H1 (cell line): ENCODE results near the gene DYSF. TPM values are rescaled to one million over a fixed set of nuclear protein-coding genes. Genes with fewer than 3 reads are reported as not detected.

Source experiments
- CTCF ChIA-PET: fragments of 300-600 bp; sonication (Branson Sonifier 250); formaldehyde crosslinking; loops from one replicate; lab custom pipeline; 2021; ENCODE audit not compliant: partially characterized antibody; lab: Charles Lee
- POLR2A ChIA-PET: fragments of 300-600 bp; sonication (Branson Sonifier 250); formaldehyde crosslinking; loops from one replicate; lab custom pipeline; 2021; ENCODE audit warnings: inconsistent platforms; ENCODE audit not compliant: partially characterized antibody; lab: Charles Lee
- DNase-seq, 2 experiments: peaks; one replicate each; pipeline versions ENCODE4 v3.0.0 to v3.0.0-alpha.2; 2010 to 2022; ENCODE audit warnings: low spot score in 2 of 2, low read depth in 1 of 2, mixed read lengths in 1 of 2
- FAIRE-seq: peaks from 2 replicates; lab custom pipeline; 2011; peaks lifted over from hg19 to GRCh38; lab: Jason Lieb, UNC
- H2AFZ ChIP-seq: 2 replicates; pipeline ENCODE4 v1.8.1; 2012; ENCODE audit warnings: low read length, inconsistent platforms
- H2AK5ac ChIP-seq: 2 replicates; pipeline ENCODE4 v1.6.1; 2013; ENCODE audit warnings: low read depth, low read length
- H2BK120ac ChIP-seq: replicated peaks from 2 replicates; pipeline ENCODE3; 2013; ENCODE audit warnings: low read depth, low read length, inconsistent platforms
- H2BK12ac ChIP-seq: 2 replicates; pipeline ENCODE4 v1.6.1; 2013; ENCODE audit warnings: low read depth, low read length
- H2BK15ac ChIP-seq: 2 replicates; pipeline ENCODE4 v1.6.1; 2013; ENCODE audit warnings: low read length
- H2BK20ac ChIP-seq: 2 replicates; pipeline ENCODE4 v1.6.1; 2013; ENCODE audit warnings: low read length
- H2BK5ac ChIP-seq: 2 replicates; pipeline ENCODE4 v1.6.1; 2013; ENCODE audit warnings: low read depth, low read length
- H3K14ac ChIP-seq: 2 replicates; pipeline ENCODE4 v1.6.1; 2013; ENCODE audit warnings: inconsistent platforms; ENCODE audit not compliant: insufficient read length
- H3K18ac ChIP-seq: 2 replicates; pipeline ENCODE4 v1.6.1; 2013; ENCODE audit warnings: low read length; ENCODE audit errors: extremely low read depth
- H3K23ac ChIP-seq: 2 replicates; pipeline ENCODE4 v1.6.1; 2013; ENCODE audit warnings: inconsistent platforms; ENCODE audit not compliant: insufficient read length
- H3K23me2 ChIP-seq: 2 replicates; pipeline ENCODE4 v1.6.1; 2013; ENCODE audit warnings: low read depth, low read length
- H3K27ac ChIP-seq: 2 replicates; pipeline ENCODE4 v1.6.1; 2011; ENCODE audit warnings: low read depth, low read length, inconsistent platforms
- H3K27me3 ChIP-seq, 4 experiments: replicated peaks in 1 of 4; 1 replicate in 1 of 4; 2 replicates in 3 of 4; pipeline versions ENCODE4 v1.6.1 to v1.8.1; 2011 to 2013; ENCODE audit warnings: low read length in 3 of 4, mild to moderate bottlenecking in 3 of 4, inconsistent platforms in 2 of 4, mixed read lengths in 2 of 4, moderate library complexity in 1 of 4; ENCODE audit not compliant: control insufficient read depth in 3 of 4, insufficient read depth in 3 of 4; ENCODE audit errors: extremely low read depth in 1 of 4
- H3K36me3 ChIP-seq, 4 experiments: 2 replicates each; pipeline versions ENCODE4 v1.6.1 to v1.8.1; 2011 to 2013; ENCODE audit warnings: mild to moderate bottlenecking in 4 of 4, low read length in 3 of 4, moderate library complexity in 2 of 4, control low read depth in 1 of 4, inconsistent platforms in 1 of 4; ENCODE audit not compliant: insufficient read depth in 4 of 4, control insufficient read depth in 2 of 4
- H3K4ac ChIP-seq: replicated peaks from 2 replicates; pipeline ENCODE3; 2013; ENCODE audit warnings: low read length, low read depth, mixed read lengths, inconsistent platforms; ENCODE audit not compliant: insufficient read length
- H3K4me1 ChIP-seq, 4 experiments: replicated peaks in 1 of 4; 1 replicate in 1 of 4; 2 replicates in 3 of 4; pipeline versions ENCODE4 v1.6.1 to v1.8.1; 2011 to 2013; ENCODE audit warnings: low read length in 3 of 4, inconsistent platforms in 2 of 4, mixed read lengths in 1 of 4; ENCODE audit not compliant: insufficient read depth in 4 of 4, control insufficient read depth in 3 of 4
- H3K4me2 ChIP-seq, 2 experiments: 2 replicates each; pipeline versions ENCODE4 v1.6.1 to v1.8.1; 2011 to 2013; ENCODE audit warnings: low read depth in 2 of 2, low read length in 2 of 2, control low read depth in 1 of 2, inconsistent platforms in 1 of 2, mild to moderate bottlenecking in 1 of 2; ENCODE audit not compliant: insufficient read depth in 1 of 2
- H3K4me3 ChIP-seq, 4 experiments: fragments of 200-600, 300-600 bp in 1 of 4; sonication (generic), shearing (Covaris generic), sonication (Bioruptor Twin) in 1 of 4; 2 replicates each; pipeline versions ENCODE4 v1.5.1 to v1.8.1; 2011 to 2016; ENCODE audit warnings: low read length in 4 of 4, low read depth in 3 of 4, control low read depth in 2 of 4, inconsistent platforms in 2 of 4, mild to moderate bottlenecking in 2 of 4, mixed read lengths in 1 of 4, moderate library complexity in 1 of 4; ENCODE audit not compliant: insufficient read depth in 2 of 4; ENCODE audit errors: extremely low read depth in 1 of 4
- H3K56ac ChIP-seq: replicated peaks from 2 replicates; pipeline ENCODE3; 2013; ENCODE audit warnings: low read depth, mild to moderate bottlenecking, mixed read lengths, low read length, inconsistent platforms; ENCODE audit not compliant: insufficient read length
- H3K79me1 ChIP-seq: 2 replicates; pipeline ENCODE4 v1.6.1; 2013; ENCODE audit warnings: low read depth, low read length, control low read depth
- H3K79me2 ChIP-seq, 2 experiments: 2 replicates each; pipeline versions ENCODE4 v1.6.1 to v1.8.1; 2012 to 2013; ENCODE audit warnings: low read length in 2 of 2, mild to moderate bottlenecking in 2 of 2, inconsistent platforms in 1 of 2; ENCODE audit not compliant: insufficient read depth in 2 of 2, control insufficient read depth in 1 of 2
- H3K9ac ChIP-seq, 4 experiments: replicated peaks in 1 of 4; 1 replicate in 1 of 4; 2 replicates in 3 of 4; pipeline versions ENCODE4 v1.6.1 to v1.8.1; 2011 to 2013; ENCODE audit warnings: low read depth in 3 of 4, low read length in 3 of 4, control low read depth in 2 of 4, mild to moderate bottlenecking in 2 of 4, moderate library complexity in 2 of 4, inconsistent platforms in 1 of 4; ENCODE audit errors: extremely low read depth in 1 of 4
- H3K9me3 ChIP-seq, 2 experiments: 2 replicates each; pipeline versions ENCODE4 v1.6.1 to v1.8.1; 2012 to 2013; ENCODE audit warnings: mild to moderate bottlenecking in 2 of 2, moderate library complexity in 2 of 2, control low read depth in 1 of 2, inconsistent platforms in 1 of 2, low read depth in 1 of 2, low read length in 1 of 2, mixed read lengths in 1 of 2; ENCODE audit not compliant: insufficient read depth in 2 of 2
- H4K20me1 ChIP-seq, 2 experiments: replicated peaks in 1 of 2; 2 replicates each; pipeline versions ENCODE3 to v1.8.1; 2011 to 2013; ENCODE audit warnings: inconsistent platforms in 2 of 2, low read length in 2 of 2, mild to moderate bottlenecking in 1 of 2; ENCODE audit not compliant: insufficient read depth in 2 of 2, control insufficient read depth in 1 of 2
- H4K5ac ChIP-seq: 2 replicates; pipeline ENCODE4 v1.6.1; 2013; ENCODE audit warnings: low read length, low read depth, mixed read lengths, inconsistent platforms; ENCODE audit not compliant: insufficient read length
- H4K8ac ChIP-seq: 2 replicates; pipeline ENCODE4 v1.8.0; 2013; ENCODE audit warnings: mild to moderate bottlenecking, moderate library complexity, low read length, inconsistent platforms; ENCODE audit not compliant: insufficient read depth; ENCODE audit errors: extremely low read depth
- H4K91ac ChIP-seq: replicated peaks from 2 replicates; pipeline ENCODE3; 2013; ENCODE audit warnings: low read length, mixed read lengths, inconsistent platforms; ENCODE audit not compliant: insufficient read length
- ASH2L ChIP-seq: fragments of 200-600, 300-600 bp; sonication (generic); IDR thresholded peaks from one replicate; pipeline ENCODE4 v1.7.1; 2017; ENCODE audit warnings: low read length
- BCL11A ChIP-seq, 2 experiments: IDR thresholded peaks; one replicate each; pipeline ENCODE4 v1.6.1; 2011; ENCODE audit warnings: low read depth in 2 of 2, low read length in 2 of 2, mild to moderate bottlenecking in 2 of 2
- CBX5 ChIP-seq: fragments of 300-800, 300-1000 bp; sonication (generic); IDR thresholded peaks from 2 replicates; pipeline ENCODE4 v1.7.1; 2016; ENCODE audit warnings: antibody characterized with exemption, low read length, low read depth
- GTF2F1 ChIP-seq: IDR thresholded peaks from 2 replicates; pipeline ENCODE4 v1.6.1; 2012; ENCODE audit warnings: low read depth, low read length, improper control_type of control experiment, borderline replicate concordance
- KDM4A ChIP-seq: IDR thresholded peaks from one replicate; pipeline ENCODE4 v1.7.1; 2012; ENCODE audit warnings: low read depth, mild to moderate bottlenecking, moderate library complexity, low read length, inconsistent platforms; ENCODE audit not compliant: severe bottlenecking
- POLR2A ChIP-seq, 2 experiments: IDR thresholded peaks; 1 replicate in 1 of 2; 2 replicates in 1 of 2; pipeline ENCODE4 v1.6.1; 2011; ENCODE audit warnings: low read depth in 2 of 2, low read length in 2 of 2, mild to moderate bottlenecking in 2 of 2; ENCODE audit errors: control extremely low read depth in 1 of 2
- RFX5 ChIP-seq: IDR thresholded peaks from 2 replicates; pipeline ENCODE4 v1.6.1; 2011; ENCODE audit warnings: low read depth, low read length, improper control_type of control experiment, borderline replicate concordance
- SIN3A ChIP-seq, 2 experiments: IDR thresholded peaks in 1 of 2; conservative IDR thresholded peaks in 1 of 2; 2 replicates each; pipeline ENCODE4 v1.6.1; 2011 to 2012; ENCODE audit warnings: low read length in 2 of 2, improper control_type of control experiment in 1 of 2, low read depth in 1 of 2, mild to moderate bottlenecking in 1 of 2
- SP1 ChIP-seq: IDR thresholded peaks from 2 replicates; pipeline ENCODE4 v1.6.1; 2011; ENCODE audit warnings: low read depth, low read length
- SP2 ChIP-seq: IDR thresholded peaks from 2 replicates; pipeline ENCODE4 v1.6.1; 2012; ENCODE audit warnings: mild to moderate bottlenecking, low read length, inconsistent platforms
- YY1 ChIP-seq: IDR thresholded peaks from 2 replicates; pipeline ENCODE4 v1.6.1; 2011; ENCODE audit warnings: low read depth, mild to moderate bottlenecking, low read length
- WGBS, 2 experiments: shearing (Covaris generic) in 1 of 2; methylation state at CpG; one replicate each; pipeline versions ENCODE4 v1.1.6 to v1.1.7; 2013 to 2015; ENCODE audit warnings: low lambda C conversion rate in 2 of 2, mixed read lengths in 2 of 2, inconsistent platforms in 1 of 2, low coverage in 1 of 2, missing lambda C conversion rate in 1 of 2; ENCODE audit not compliant: insufficient replicate concordance in 2 of 2, insufficient coverage in 1 of 2, insufficient read length in 1 of 2; ENCODE audit errors: extremely low coverage in 1 of 2, missing lambda C conversion rate in 1 of 2; 5-methylcytosine and 5-hydroxymethylcytosine counted together
- polyA plus RNA-seq, 7 experiments: library from polyadenylated mRNA; depleted of rRNA in 3 of 7; stranded (reverse) in 5 of 7; unstranded in 2 of 7; fragments of >200 nt in 5 of 7; fragments of 200-250 nt in 2 of 7; gene quantifications; 1 replicate in 5 of 7; 2 replicates in 1 of 7; 4 replicates in 1 of 7; pipeline versions ENCODE4 v1.2.1 to v1.2.3, GENCODE V29; 2011 to 2013; ENCODE audit warnings: missing spikeins in 2 of 7, mixed read lengths in 2 of 7
- total RNA-seq: library from RNA; stranded (reverse); fragmentation: NEBNext Ultra II Directional; extraction: Animal tissue kit (Norgen Biotek cat#: 25700); gene quantifications from 2 replicates; pipeline ENCODE4 v1.2.1, GENCODE V29; 2021

DYSF gene
- total and polyA plus RNA-seq, 2 of the 8 experiments (the other 6 are each of a cell fraction or from before 2014, with no cell fraction given), result 5.8 to 7.1 TPM

GRCh38 chr2:71578767-71579342 lies 125.5 kb downstream of the DYSF start:
- Histone ChIP-seq H3K56ac (no peak overlapping the region), H3K23ac (no peak overlapping the region), H3K9ac (no peak overlapping the region), H3K27ac (no peak overlapping the region), H4K91ac (no peak overlapping the region), H2BK5ac (no peak overlapping the region), H2BK15ac (no peak overlapping the region), H3K27me3 (no peaks in the 10 kb centered on the region), H4K5ac (no peak overlapping the region), H3K18ac (no peak overlapping the region; the same call in 1 of the 2 replicates), H3K14ac (no peak overlapping the region), H3K79me1 (no peaks in the 10 kb centered on the region; the same call in 1 of the 2 replicates), H3K9me3 (no peaks in the 10 kb centered on the region), H3K23me2 (peaks cover 6% of the 10 kb centered on the region; the same call in 1 of the 2 replicates), H3K4me1 (no peaks in the 10 kb centered on the region; a peak in 1 of 7 replicates), H2BK120ac (no peak overlapping the region), H4K8ac (no peak overlapping the region), H3K79me2 (no peaks in the 10 kb centered on the region), H2BK12ac (no peak overlapping the region), H4K20me1 (peaks cover 0 to 3% of the 10 kb centered on the region in 2 experiments), H2BK20ac (no peak overlapping the region), H3K4me3 (no peak overlapping the region), H3K36me3 (no peaks in the 10 kb centered on the region), H3K4ac (no peak overlapping the region), H2AK5ac (no peak overlapping the region), H3K4me2 (no peak overlapping the region), H2AFZ (no peak overlapping the region)
- 90% methylated on average over 18 of the region's 20 CpGs; no CpG with 5 or more reads in 1 of the 2 experiments for WGBS, 2 experiments
- ChIA-PET POLR2A (interaction anchor here (0.9 kb wide), 1 partner anchor 28 kb away, joined by 3 read pairs; no protein-coding TSS in a partner anchor), CTCF (interaction anchor here (0.6 to 1.3 kb wide), 5 partner anchors 11 to 1120 kb away, joined by 3 to 6 read pairs (median 3); no protein-coding TSS in a partner anchor)
- no peak for DNase-seq
- no peak for FAIRE-seq
- TF ChIP-seq RFX5, result no peak
- TF ChIP-seq GTF2F1, result no peak
- TF ChIP-seq ASH2L, result no peak
- no peak for TF ChIP-seq POLR2A (IDR thresholded peaks at IDR 0.05; ENCODE audit: control extremely low read depth in 1 of 2, low read depth in 2 of 2, low read length in 2 of 2)
- TF ChIP-seq KDM4A, result no peak
- TF ChIP-seq YY1, result no peak
- TF ChIP-seq BCL11A (IDR thresholded peaks at IDR 0.05; ENCODE audit: low read depth in 2 of 2, low read length in 2 of 2), result no peak
- TF ChIP-seq CBX5, result no peak
- no peak for TF ChIP-seq SP1
- TF ChIP-seq SIN3A (conservative IDR thresholded peaks at IDR 0.05 in 1 of 2, IDR thresholded peaks at IDR 0.05 in 1 of 2; ENCODE audit: low read depth in 1 of 2, low read length in 2 of 2), result no peak
- TF ChIP-seq SP2, result no peak
